GM23338 (cell line): ENCODE data around the gene MS4A7. TPM values are rescaled to one million over a fixed set of nuclear protein-coding genes. Genes with fewer than 3 reads are reported as not detected.

ENCODE experiments used
- ATAC-seq: fragments of 200-7000 bp; cut with Tn5 transposase; 3 replicates; pipeline ENCODE4 v1.9.1; 2020
- DNase-seq: peaks from one replicate; pipeline ENCODE4 v3.0.0-alpha.2; 2015; ENCODE audit warnings: low spot score
- H2AFZ ChIP-seq: fragments of 200-600 bp; sonication (generic); 2 replicates; pipeline ENCODE4 v1.8.0; 2016; ENCODE audit warnings: antibody characterized with exemption, mild to moderate bottlenecking, moderate library complexity
- H3F3A ChIP-seq: fragments of 200-600 bp; sonication (generic); replicated peaks from 2 replicates; pipeline ENCODE4 v1.8.0; 2017; ENCODE audit warnings: antibody characterized with exemption, mixed run types, low read depth
- H3K27ac ChIP-seq: fragments of 200-600 bp; sonication (generic); 2 replicates; pipeline ENCODE4 v1.6.1; 2016; ENCODE audit warnings: low read depth
- H3K27me3 ChIP-seq: fragments of 200-600 bp; sonication (generic); 2 replicates; pipeline ENCODE4 v1.8.0; 2016; ENCODE audit warnings: mild to moderate bottlenecking, mixed run types, moderate library complexity; ENCODE audit not compliant: insufficient read depth
- H3K36me3 ChIP-seq: fragments of 200-600 bp; sonication (generic); 2 replicates; pipeline ENCODE4 v1.8.0; 2016; ENCODE audit warnings: mild to moderate bottlenecking; ENCODE audit not compliant: insufficient read depth
- H3K4me1 ChIP-seq: fragments of 200-600 bp; sonication (generic); 2 replicates; pipeline ENCODE4 v1.8.0; 2016; ENCODE audit warnings: mild to moderate bottlenecking, moderate library complexity; ENCODE audit not compliant: insufficient read depth
- H3K4me2 ChIP-seq: fragments of 200-600 bp; sonication (generic); 2 replicates; pipeline ENCODE4 v1.7.1; 2017; ENCODE audit warnings: mixed run types
- H3K4me3 ChIP-seq: fragments of 200-600 bp; sonication (generic); 2 replicates; pipeline ENCODE4 v1.6.1; 2016; ENCODE audit warnings: mixed run types
- H3K79me2 ChIP-seq: fragments of 200-600 bp; sonication (generic); replicated peaks from 2 replicates; pipeline ENCODE4 v1.8.0; 2017; ENCODE audit warnings: mild to moderate bottlenecking; ENCODE audit not compliant: insufficient read depth
- H3K9me2 ChIP-seq: fragments of 200-600 bp; sonication (generic); 2 replicates; pipeline ENCODE4 v1.8.0; 2017; ENCODE audit not compliant: insufficient read depth
- H4K20me1 ChIP-seq: fragments of 200-600 bp; sonication (generic); replicated peaks from 2 replicates; pipeline ENCODE4 v1.8.0; 2017; ENCODE audit warnings: mild to moderate bottlenecking; ENCODE audit not compliant: insufficient read depth
- H3K27ac Mint-ChIP-seq: 2 replicates; pipeline ENCODE4 v1.8.0; 2020; ENCODE audit warnings: inconsistent platforms, mild to moderate bottlenecking, moderate library complexity, mixed read lengths
- H3K27me3 Mint-ChIP-seq: 3 replicates; pipeline ENCODE4 v1.8.0; 2022; ENCODE audit warnings: low read depth, mild to moderate bottlenecking, moderate library complexity, mixed read lengths, inconsistent platforms; ENCODE audit not compliant: insufficient read depth, poor library complexity
- H3K36me3 Mint-ChIP-seq: 3 replicates; pipeline ENCODE4 v1.8.0; 2021; ENCODE audit warnings: low read depth, mild to moderate bottlenecking, inconsistent platforms, moderate library complexity, mixed read lengths
- H3K4me1 Mint-ChIP-seq: 3 replicates; pipeline ENCODE4 v1.8.0; 2020; ENCODE audit warnings: mild to moderate bottlenecking, inconsistent platforms, mixed read lengths
- H3K4me3 Mint-ChIP-seq: 3 replicates; pipeline ENCODE4 v1.8.0; 2021; ENCODE audit warnings: moderate library complexity, mild to moderate bottlenecking, inconsistent platforms, mixed read lengths
- H3K9me3 Mint-ChIP-seq: 3 replicates; pipeline ENCODE4 v1.8.0; 2020; ENCODE audit warnings: moderate library complexity, mild to moderate bottlenecking, inconsistent platforms, mixed read lengths
- CREB1 ChIP-seq: fragments of 250-450 bp; sonication (Bioruptor Pico); IDR thresholded peaks from 2 replicates; pipeline ENCODE4 v1.5.0; 2020; ENCODE audit warnings: low read depth, mild to moderate bottlenecking, moderate library complexity
- EZH2 ChIP-seq: fragments of 200-600 bp; sonication (generic); IDR thresholded peaks from one replicate; pipeline ENCODE4 v1.8.0; 2017; ENCODE audit warnings: antibody characterized with exemption, mild to moderate bottlenecking, low read depth; ENCODE audit not compliant: unreplicated experiment
- JUNB ChIP-seq: IDR thresholded peaks from one replicate; pipeline ENCODE4 v1.6.1; 2016; ENCODE audit warnings: antibody characterized with exemption; ENCODE audit not compliant: unreplicated experiment
- NANOG ChIP-seq: IDR thresholded peaks from 2 replicates; pipeline ENCODE4 v1.6.1; 2016; ENCODE audit warnings: antibody characterized with exemption, borderline replicate concordance
- POLR2AphosphoS5 ChIP-seq: IDR thresholded peaks from 2 replicates; pipeline ENCODE4 v1.6.1; 2016; ENCODE audit warnings: antibody characterized with exemption, low read depth
- STAT1 ChIP-seq: IDR thresholded peaks from one replicate; pipeline ENCODE4 v1.6.1; 2016; ENCODE audit warnings: antibody characterized with exemption; ENCODE audit not compliant: unreplicated experiment
- ZNF114 ChIP-seq: fragments of 250-450 bp; sonication (Bioruptor Pico); IDR thresholded peaks from 2 replicates; pipeline ENCODE4 v1.5.0; 2020; ENCODE audit warnings: mild to moderate bottlenecking, moderate library complexity
- polyA plus RNA-seq: library from polyadenylated mRNA; unstranded; fragments of >200 nt; fragmentation: Nextera tagmentation; extraction: Ambion mirVana; gene quantifications from 2 replicates; pipeline ENCODE4 v1.2.1, GENCODE V29; 2016
- total RNA-seq: library from RNA; depleted of rRNA; stranded (reverse); fragments of >200 nt; shearing (Covaris generic); gene quantifications from 2 replicates; pipeline ENCODE4 v1.2.3, GENCODE V29; 2014
- TF ChIP-seq, protein P1 (sequence below), 2 experiments: fragments of 200-600 bp in 1 of 2; sonication (generic) in 1 of 2; conservative IDR thresholded peaks; 2 replicates each; pipeline versions ENCODE4 v1.5.1 to v1.6.1; 2016 to 2017; ENCODE audit warnings: antibody characterized with exemption in 2 of 2, low read depth in 2 of 2, mild to moderate bottlenecking in 2 of 2, moderate library complexity in 1 of 2
- TF ChIP-seq, protein P2 (sequence below): fragments of 250-450 bp; sonication (Bioruptor Pico); IDR thresholded peaks from 2 replicates; pipeline ENCODE4 v1.5.0; 2020; ENCODE audit warnings: mild to moderate bottlenecking, moderate library complexity

MS4A7 gene
- total and polyA plus RNA-seq, 2 experiments from 2014 or later = 0.07 TPM; not detected in 1

DNA sequence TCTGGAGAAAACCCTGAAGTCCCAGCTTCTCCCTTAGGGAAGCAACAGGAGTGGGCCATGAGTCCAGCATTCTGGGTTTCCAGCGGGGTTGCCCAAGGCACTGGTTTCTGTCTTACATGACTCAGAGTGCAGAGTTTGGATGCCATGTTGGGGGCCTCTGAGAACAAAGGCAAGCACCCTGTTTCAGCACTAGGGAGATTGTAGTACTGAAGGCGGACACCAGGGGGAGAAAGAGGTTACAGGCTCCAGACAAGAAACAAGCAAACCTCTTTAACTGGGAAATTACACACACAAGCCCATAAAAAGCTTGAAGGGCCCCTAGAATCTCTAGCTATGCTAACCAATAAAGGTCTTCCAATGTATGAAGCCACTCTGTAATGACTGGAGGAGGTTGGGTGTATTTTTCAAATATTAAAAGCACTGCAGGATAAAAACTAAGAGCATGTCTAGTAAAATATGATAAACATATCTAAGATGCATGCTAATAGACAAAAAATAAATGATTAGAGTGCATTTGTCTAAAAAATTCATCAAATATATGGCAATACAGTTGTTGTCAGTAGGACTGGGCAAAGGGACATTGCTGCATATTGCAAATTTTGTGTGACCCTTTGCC is 44.2 kb upstream of the MS4A7 start:
- Mint-ChIP-seq H3K4me1 (peaks cover 9% of the 10 kb centered on the region; the same call in 2 of the 3 replicates), H3K27ac (no peak overlapping the region; the same call in 1 of the 2 replicates), H3K27me3 (peaks cover 6% of the 10 kb centered on the region), H3K4me3 (no peak overlapping the region), H3K36me3 (peaks cover 15% of the 10 kb centered on the region; the same call in 2 of the 3 replicates), H3K9me3 (peaks cover 22% of the 10 kb centered on the region)
- Histone ChIP-seq H3K4me2 (no peak overlapping the region), H3K79me2 (no peaks in the 10 kb centered on the region), H3K4me3 (no peak overlapping the region), H3K9me2 (0 out of 2 replicates have a peak, but pooled peaks cover 9% of the 10 kb centered on the region), H3F3A (no peaks in the 10 kb centered on the region), H4K20me1 (no peaks in the 10 kb centered on the region), H2AFZ (peak overlapping the region; percentile 96), H3K36me3 (no peaks in the 10 kb centered on the region), H3K4me1 (no peaks in the 10 kb centered on the region), H3K27ac (no peak overlapping the region), H3K27me3 (no peaks in the 10 kb centered on the region)
- TF ChIP-seq CREB1 = no peak
- TF ChIP-seq, protein P1, sequence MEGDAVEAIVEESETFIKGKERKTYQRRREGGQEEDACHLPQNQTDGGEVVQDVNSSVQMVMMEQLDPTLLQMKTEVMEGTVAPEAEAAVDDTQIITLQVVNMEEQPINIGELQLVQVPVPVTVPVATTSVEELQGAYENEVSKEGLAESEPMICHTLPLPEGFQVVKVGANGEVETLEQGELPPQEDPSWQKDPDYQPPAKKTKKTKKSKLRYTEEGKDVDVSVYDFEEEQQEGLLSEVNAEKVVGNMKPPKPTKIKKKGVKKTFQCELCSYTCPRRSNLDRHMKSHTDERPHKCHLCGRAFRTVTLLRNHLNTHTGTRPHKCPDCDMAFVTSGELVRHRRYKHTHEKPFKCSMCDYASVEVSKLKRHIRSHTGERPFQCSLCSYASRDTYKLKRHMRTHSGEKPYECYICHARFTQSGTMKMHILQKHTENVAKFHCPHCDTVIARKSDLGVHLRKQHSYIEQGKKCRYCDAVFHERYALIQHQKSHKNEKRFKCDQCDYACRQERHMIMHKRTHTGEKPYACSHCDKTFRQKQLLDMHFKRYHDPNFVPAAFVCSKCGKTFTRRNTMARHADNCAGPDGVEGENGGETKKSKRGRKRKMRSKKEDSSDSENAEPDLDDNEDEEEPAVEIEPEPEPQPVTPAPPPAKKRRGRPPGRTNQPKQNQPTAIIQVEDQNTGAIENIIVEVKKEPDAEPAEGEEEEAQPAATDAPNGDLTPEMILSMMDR (conservative IDR thresholded peaks at IDR 0.05; ENCODE audit: low read depth in 2 of 2) = peak; percentile 69
- peak; percentile 84 for DNase-seq
- ATAC-seq = peak; percentile 85

DNA sequence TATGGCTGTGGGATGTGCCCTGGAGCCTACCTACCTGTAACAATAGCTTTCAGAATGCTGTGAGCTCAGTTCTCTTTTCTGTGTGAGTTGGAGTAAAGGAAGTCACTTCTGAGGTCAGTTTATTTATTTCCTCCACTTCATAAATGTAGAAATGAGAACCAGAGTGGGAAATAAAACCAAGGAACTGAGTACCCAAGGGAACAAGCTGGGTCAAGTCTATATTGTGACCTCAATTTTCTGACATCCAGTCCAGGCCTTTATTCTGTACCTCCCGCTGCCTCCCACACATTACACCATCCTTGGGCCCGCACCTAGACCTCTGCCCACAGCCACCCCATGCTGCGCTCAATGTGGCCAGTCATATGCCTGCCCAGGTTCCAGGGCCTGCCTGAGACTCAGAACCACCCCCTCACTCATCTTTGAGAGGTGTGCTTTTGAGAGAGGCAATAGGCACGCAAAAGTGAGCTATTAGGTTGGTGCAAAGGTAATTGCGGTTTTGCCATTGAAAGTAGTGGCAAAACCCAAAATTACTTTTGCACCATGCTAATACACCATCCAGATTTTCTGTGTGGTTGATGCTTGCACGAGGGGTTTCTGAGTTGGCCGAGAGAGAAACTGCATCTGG is 41.5 kb upstream of the MS4A7 start:
- H3K27me3 Mint-ChIP-seq = peaks cover 4% of the 10 kb centered on the region

DNA sequence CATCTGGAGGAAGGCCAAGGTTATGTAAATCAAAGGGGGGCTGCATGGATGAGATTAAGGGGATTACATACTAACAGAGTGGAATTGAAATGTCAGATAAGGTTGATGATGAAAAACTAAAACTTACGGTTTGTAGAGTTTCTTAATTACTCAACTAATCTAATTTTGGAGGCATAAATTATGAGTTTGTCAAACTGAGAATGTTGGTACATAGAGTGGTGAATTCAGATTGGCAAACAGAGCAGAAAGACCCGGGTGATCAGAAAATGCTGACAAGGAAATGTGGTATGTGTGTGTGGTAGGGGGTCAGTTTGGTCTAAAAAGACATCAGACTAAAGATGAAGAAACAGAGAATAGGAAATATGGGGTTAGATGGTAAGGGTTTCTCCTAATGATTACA is 40.3 kb upstream of the MS4A7 start:
- Histone ChIP-seq H3K27me3 (no peaks in the 10 kb centered on the region), H2AFZ (no peak overlapping the region), H3K4me2 (no peak overlapping the region), H3K4me3 (no peak overlapping the region), H3F3A (no peaks in the 10 kb centered on the region), H3K36me3 (no peaks in the 10 kb centered on the region), H3K9me2 (0 out of 2 replicates have a peak, but pooled peaks cover 8% of the 10 kb centered on the region), H3K27ac (no peak overlapping the region), H4K20me1 (no peaks in the 10 kb centered on the region), H3K79me2 (no peaks in the 10 kb centered on the region), H3K4me1 (no peaks in the 10 kb centered on the region)
- peaks cover 4% of the 10 kb centered on the region for H3K27me3 Mint-ChIP-seq
- H3K9me3 Mint-ChIP-seq = peaks cover 7% of the 10 kb centered on the region
- ATAC-seq = no peak
- DNase-seq = no peak
- no peak overlapping the region for H3K27ac Mint-ChIP-seq
- peaks cover 12% of the 10 kb centered on the region; the same call in 2 of the 3 replicates for H3K4me1 Mint-ChIP-seq
- no peak overlapping the region for H3K4me3 Mint-ChIP-seq
- 0 out of 3 replicates have a peak, but pooled peaks cover 3% of the 10 kb centered on the region for H3K36me3 Mint-ChIP-seq
- TF ChIP-seq EZH2 (no peak), ZNF114 (CRISPR knock-in tag) (no peak), STAT1 (no peak)
- TF ChIP-seq, protein P2, sequence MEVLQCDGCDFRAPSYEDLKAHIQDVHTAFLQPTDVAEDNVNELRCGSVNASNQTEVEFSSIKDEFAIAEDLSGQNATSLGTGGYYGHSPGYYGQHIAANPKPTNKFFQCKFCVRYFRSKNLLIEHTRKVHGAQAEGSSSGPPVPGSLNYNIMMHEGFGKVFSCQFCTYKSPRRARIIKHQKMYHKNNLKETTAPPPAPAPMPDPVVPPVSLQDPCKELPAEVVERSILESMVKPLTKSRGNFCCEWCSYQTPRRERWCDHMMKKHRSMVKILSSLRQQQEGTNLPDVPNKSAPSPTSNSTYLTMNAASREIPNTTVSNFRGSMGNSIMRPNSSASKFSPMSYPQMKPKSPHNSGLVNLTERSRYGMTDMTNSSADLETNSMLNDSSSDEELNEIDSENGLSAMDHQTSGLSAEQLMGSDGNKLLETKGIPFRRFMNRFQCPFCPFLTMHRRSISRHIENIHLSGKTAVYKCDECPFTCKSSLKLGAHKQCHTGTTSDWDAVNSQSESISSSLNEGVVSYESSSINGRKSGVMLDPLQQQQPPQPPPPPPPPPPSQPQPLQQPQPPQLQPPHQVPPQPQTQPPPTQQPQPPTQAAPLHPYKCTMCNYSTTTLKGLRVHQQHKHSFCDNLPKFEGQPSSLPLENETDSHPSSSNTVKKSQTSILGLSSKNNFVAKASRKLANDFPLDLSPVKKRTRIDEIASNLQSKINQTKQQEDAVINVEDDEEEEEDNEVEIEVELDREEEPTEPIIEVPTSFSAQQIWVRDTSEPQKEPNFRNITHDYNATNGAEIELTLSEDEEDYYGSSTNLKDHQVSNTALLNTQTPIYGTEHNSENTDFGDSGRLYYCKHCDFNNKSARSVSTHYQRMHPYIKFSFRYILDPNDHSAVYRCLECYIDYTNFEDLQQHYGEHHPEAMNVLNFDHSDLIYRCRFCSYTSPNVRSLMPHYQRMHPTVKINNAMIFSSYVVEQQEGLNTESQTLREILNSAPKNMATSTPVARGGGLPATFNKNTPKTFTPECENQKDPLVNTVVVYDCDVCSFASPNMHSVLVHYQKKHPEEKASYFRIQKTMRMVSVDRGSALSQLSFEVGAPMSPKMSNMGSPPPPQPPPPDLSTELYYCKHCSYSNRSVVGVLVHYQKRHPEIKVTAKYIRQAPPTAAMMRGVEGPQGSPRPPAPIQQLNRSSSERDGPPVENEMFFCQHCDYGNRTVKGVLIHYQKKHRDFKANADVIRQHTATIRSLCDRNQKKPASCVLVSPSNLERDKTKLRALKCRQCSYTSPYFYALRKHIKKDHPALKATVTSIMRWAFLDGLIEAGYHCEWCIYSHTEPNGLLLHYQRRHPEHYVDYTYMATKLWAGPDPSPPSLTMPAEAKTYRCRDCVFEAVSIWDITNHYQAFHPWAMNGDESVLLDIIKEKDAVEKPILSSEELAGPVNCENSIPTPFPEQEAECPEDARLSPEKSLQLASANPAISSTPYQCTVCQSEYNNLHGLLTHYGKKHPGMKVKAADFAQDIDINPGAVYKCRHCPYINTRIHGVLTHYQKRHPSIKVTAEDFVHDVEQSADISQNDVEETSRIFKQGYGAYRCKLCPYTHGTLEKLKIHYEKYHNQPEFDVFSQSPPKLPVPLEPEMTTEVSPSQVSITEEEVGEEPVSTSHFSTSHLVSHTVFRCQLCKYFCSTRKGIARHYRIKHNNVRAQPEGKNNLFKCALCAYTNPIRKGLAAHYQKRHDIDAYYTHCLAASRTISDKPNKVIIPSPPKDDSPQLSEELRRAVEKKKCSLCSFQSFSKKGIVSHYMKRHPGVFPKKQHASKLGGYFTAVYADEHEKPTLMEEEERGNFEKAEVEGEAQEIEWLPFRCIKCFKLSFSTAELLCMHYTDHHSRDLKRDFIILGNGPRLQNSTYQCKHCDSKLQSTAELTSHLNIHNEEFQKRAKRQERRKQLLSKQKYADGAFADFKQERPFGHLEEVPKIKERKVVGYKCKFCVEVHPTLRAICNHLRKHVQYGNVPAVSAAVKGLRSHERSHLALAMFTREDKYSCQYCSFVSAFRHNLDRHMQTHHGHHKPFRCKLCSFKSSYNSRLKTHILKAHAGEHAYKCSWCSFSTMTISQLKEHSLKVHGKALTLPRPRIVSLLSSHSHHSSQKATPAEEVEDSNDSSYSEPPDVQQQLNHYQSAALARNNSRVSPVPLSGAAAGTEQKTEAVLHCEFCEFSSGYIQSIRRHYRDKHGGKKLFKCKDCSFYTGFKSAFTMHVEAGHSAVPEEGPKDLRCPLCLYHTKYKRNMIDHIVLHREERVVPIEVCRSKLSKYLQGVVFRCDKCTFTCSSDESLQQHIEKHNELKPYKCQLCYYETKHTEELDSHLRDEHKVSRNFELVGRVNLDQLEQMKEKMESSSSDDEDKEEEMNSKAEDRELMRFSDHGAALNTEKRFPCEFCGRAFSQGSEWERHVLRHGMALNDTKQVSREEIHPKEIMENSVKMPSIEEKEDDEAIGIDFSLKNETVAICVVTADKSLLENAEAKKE = no peak

More for the DNA sequence above, 41.5 kb upstream of the MS4A7 start:
- H3K9me2 ChIP-seq = 0 out of 2 replicates have a peak, but pooled peaks cover 9% of the 10 kb centered on the region
- TF ChIP-seq JUNB = no peak
- no peak for TF ChIP-seq POLR2AphosphoS5
- TF ChIP-seq NANOG = no peak
- no peak for TF ChIP-seq STAT1
- no peaks in the 10 kb centered on the region for H3K27me3 ChIP-seq
- no peak overlapping the region for H3K4me2 ChIP-seq
- no peak overlapping the region for H2AFZ ChIP-seq
- no peak for DNase-seq
- H3K79me2 ChIP-seq = no peaks in the 10 kb centered on the region
- Mint-ChIP-seq H3K4me3 (no peak overlapping the region), H3K27ac (no peak overlapping the region), H3K36me3 (0 out of 3 replicates have a peak, but pooled peaks cover 3% of the 10 kb centered on the region), H3K9me3 (peaks cover 4% of the 10 kb centered on the region; the same call in 2 of the 3 replicates), H3K4me1 (peaks cover 9% of the 10 kb centered on the region; the same call in 2 of the 3 replicates)
- no peak for ATAC-seq
- H4K20me1 ChIP-seq = no peaks in the 10 kb centered on the region
- H3F3A ChIP-seq = no peaks in the 10 kb centered on the region
- H3K4me1 ChIP-seq = no peaks in the 10 kb centered on the region
- no peak overlapping the region for H3K4me3 ChIP-seq
- no peak overlapping the region for H3K27ac ChIP-seq
- no peaks in the 10 kb centered on the region for H3K36me3 ChIP-seq
